Measurements from ENCODE around the gene ASF1B.

Gene ASF1B

GRCh38 chr19:14168259-14168972, 32.0 kb upstream of the ASF1B start:
- Histone ChIP-seq H3K27ac (ENCODE audit: low read depth, low read length) (no peak overlapping the region), H3K9me2 (replicated peaks; ENCODE audit: control insufficient read depth, low read length) (no peaks in the 10 kb centered on the region)

GRCh38 chr19:14167576-14168138, 31.3 kb upstream of the ASF1B start:
- no peak overlapping the region for H3K4me2 ChIP-seq (ENCODE audit: low read length)
- H3K27me3 ChIP-seq (ENCODE audit: control insufficient read depth, low read length) = peaks cover 28% of the 10 kb centered on the region
- no peaks in the 10 kb centered on the region for H3K79me2 ChIP-seq (ENCODE audit: control insufficient read depth, low read length)
- no peaks in the 10 kb centered on the region for H3K9me2 ChIP-seq (replicated peaks; ENCODE audit: control insufficient read depth, low read length)
- H3K4me3 ChIP-seq (ENCODE audit: low read length) = no peak overlapping the region
- TF ChIP-seq EZH2phosphoT487 (IDR thresholded peaks at IDR 0.05; ENCODE audit: borderline replicate concordance, low read length) (no peak), CTCF (IDR thresholded peaks at IDR 0.05; ENCODE audit: low read depth, low read length, poor library complexity, severe bottlenecking) (no peak)
- no peaks in the 10 kb centered on the region for H3K9me3 ChIP-seq (ENCODE audit: control insufficient read depth, insufficient read depth, low read length)
- H3K36me3 ChIP-seq (ENCODE audit: control insufficient read depth, low read length) = no peaks in the 10 kb centered on the region
- no peaks in the 10 kb centered on the region for H3F3A ChIP-seq (ENCODE audit: control insufficient read depth, insufficient read depth)
- no peak overlapping the region for H3K27ac ChIP-seq (ENCODE audit: low read depth, low read length)
- H3K4me1 ChIP-seq (ENCODE audit: control insufficient read depth, low read length) = no peaks in the 10 kb centered on the region
- no peaks in the 10 kb centered on the region for H4K20me1 ChIP-seq (ENCODE audit: control insufficient read depth, insufficient read depth, low read depth, low read length)

More at GRCh38 chr19:14168259-14168972, 32.0 kb upstream of the ASF1B start:
- TF ChIP-seq EZH2phosphoT487 (IDR thresholded peaks at IDR 0.05; ENCODE audit: borderline replicate concordance, low read length) (no peak), CTCF (IDR thresholded peaks at IDR 0.05; ENCODE audit: low read depth, low read length, poor library complexity, severe bottlenecking) (no peak)
- H3F3A ChIP-seq (ENCODE audit: control insufficient read depth, insufficient read depth) = no peaks in the 10 kb centered on the region
- no peaks in the 10 kb centered on the region for H3K4me1 ChIP-seq (ENCODE audit: control insufficient read depth, low read length)
- peaks cover 28% of the 10 kb centered on the region for H3K27me3 ChIP-seq (ENCODE audit: control insufficient read depth, low read length)
- no peaks in the 10 kb centered on the region for H3K79me2 ChIP-seq (ENCODE audit: control insufficient read depth, low read length)
- H3K4me2 ChIP-seq (ENCODE audit: low read length) = no peak overlapping the region
- no peaks in the 10 kb centered on the region for H3K36me3 ChIP-seq (ENCODE audit: control insufficient read depth, low read length)
- no peaks in the 10 kb centered on the region for H4K20me1 ChIP-seq (ENCODE audit: control insufficient read depth, insufficient read depth, low read depth, low read length)
- H3K4me3 ChIP-seq (ENCODE audit: low read length) = no peak overlapping the region
- no peaks in the 10 kb centered on the region for H3K9me3 ChIP-seq (ENCODE audit: control insufficient read depth, insufficient read depth, low read length)

GRCh38 chr19:14166999-14167575, 30.7 kb upstream of the ASF1B start:
- Histone ChIP-seq H3K27ac (ENCODE audit: low read depth, low read length) (no peak overlapping the region), H3K79me2 (ENCODE audit: control insufficient read depth, low read length) (no peaks in the 10 kb centered on the region), H3K9me3 (ENCODE audit: control insufficient read depth, insufficient read depth, low read length) (no peaks in the 10 kb centered on the region), H3K4me2 (ENCODE audit: low read length) (no peak overlapping the region), H4K20me1 (ENCODE audit: control insufficient read depth, insufficient read depth, low read depth, low read length) (no peaks in the 10 kb centered on the region), H3K27me3 (ENCODE audit: control insufficient read depth, low read length) (peaks cover 28% of the 10 kb centered on the region), H3K9me2 (replicated peaks; ENCODE audit: control insufficient read depth, low read length) (no peaks in the 10 kb centered on the region), H3K4me1 (ENCODE audit: control insufficient read depth, low read length) (no peaks in the 10 kb centered on the region), H3K36me3 (ENCODE audit: control insufficient read depth, low read length) (no peaks in the 10 kb centered on the region), H3F3A (ENCODE audit: control insufficient read depth, insufficient read depth) (no peaks in the 10 kb centered on the region), H3K4me3 (ENCODE audit: low read length) (no peak overlapping the region)
- no peak for TF ChIP-seq CTCF (IDR thresholded peaks at IDR 0.05; ENCODE audit: low read depth, low read length, poor library complexity, severe bottlenecking)
- TF ChIP-seq EZH2phosphoT487 (IDR thresholded peaks at IDR 0.05; ENCODE audit: borderline replicate concordance, low read length) = no peak

Data from DOHH2 (cell line).